Lower leg skin (tissue), 3 donors: Measurements from ENCODE around the gene POLDIP2.

Experiments used
- CTCF ChIP-seq, 3 donors: fragments of 450-650 bp; IDR thresholded peaks; one replicate each; pipeline ENCODE4 v1.5.1; 2016; ENCODE audit warnings: antibody characterized with exemption in 3 of 3, mild to moderate bottlenecking in 3 of 3, moderate library complexity in 2 of 3
- POLR2A ChIP-seq, 2 donors: fragments of 450-650 bp; IDR thresholded peaks; one replicate each; pipeline ENCODE4 v1.6.1; 2016 to 2017; ENCODE audit warnings: antibody characterized with exemption in 2 of 2, mild to moderate bottlenecking in 1 of 2, moderate library complexity in 1 of 2

- no peak for TF ChIP-seq CTCF (IDR thresholded peaks at IDR 0.05)
- no peak for TF ChIP-seq POLR2A (IDR thresholded peaks at IDR 0.05)
Measured at GRCh38 chr17:28357901-28358197, 522 bp upstream of the POLDIP2 start.
